GM23338 (cell line): ENCODE results near the gene FAM20C. TPM values are rescaled to one million over a fixed set of nuclear protein-coding genes. Genes with fewer than 3 reads are reported as not detected.

Experiments
- ATAC-seq: fragments of 200-7000 bp; cut with Tn5 transposase; 3 replicates; pipeline ENCODE4 v1.9.1; 2020
- DNase-seq: peaks from one replicate; pipeline ENCODE4 v3.0.0-alpha.2; 2015; ENCODE audit warnings: low spot score
- H2AFZ ChIP-seq: fragments of 200-600 bp; sonication (generic); 2 replicates; pipeline ENCODE4 v1.8.0; 2016; ENCODE audit warnings: antibody characterized with exemption, mild to moderate bottlenecking, moderate library complexity
- H3F3A ChIP-seq: fragments of 200-600 bp; sonication (generic); replicated peaks from 2 replicates; pipeline ENCODE4 v1.8.0; 2017; ENCODE audit warnings: antibody characterized with exemption, mixed run types, low read depth
- H3K27ac ChIP-seq: fragments of 200-600 bp; sonication (generic); 2 replicates; pipeline ENCODE4 v1.6.1; 2016; ENCODE audit warnings: low read depth
- H3K27me3 ChIP-seq: fragments of 200-600 bp; sonication (generic); 2 replicates; pipeline ENCODE4 v1.8.0; 2016; ENCODE audit warnings: mild to moderate bottlenecking, mixed run types, moderate library complexity; ENCODE audit not compliant: insufficient read depth
- H3K36me3 ChIP-seq: fragments of 200-600 bp; sonication (generic); 2 replicates; pipeline ENCODE4 v1.8.0; 2016; ENCODE audit warnings: mild to moderate bottlenecking; ENCODE audit not compliant: insufficient read depth
- H3K4me1 ChIP-seq: fragments of 200-600 bp; sonication (generic); 2 replicates; pipeline ENCODE4 v1.8.0; 2016; ENCODE audit warnings: mild to moderate bottlenecking, moderate library complexity; ENCODE audit not compliant: insufficient read depth
- H3K4me2 ChIP-seq: fragments of 200-600 bp; sonication (generic); 2 replicates; pipeline ENCODE4 v1.7.1; 2017; ENCODE audit warnings: mixed run types
- H3K4me3 ChIP-seq: fragments of 200-600 bp; sonication (generic); 2 replicates; pipeline ENCODE4 v1.6.1; 2016; ENCODE audit warnings: mixed run types
- H3K79me2 ChIP-seq: fragments of 200-600 bp; sonication (generic); replicated peaks from 2 replicates; pipeline ENCODE4 v1.8.0; 2017; ENCODE audit warnings: mild to moderate bottlenecking; ENCODE audit not compliant: insufficient read depth
- H3K9me2 ChIP-seq: fragments of 200-600 bp; sonication (generic); 2 replicates; pipeline ENCODE4 v1.8.0; 2017; ENCODE audit not compliant: insufficient read depth
- H4K20me1 ChIP-seq: fragments of 200-600 bp; sonication (generic); replicated peaks from 2 replicates; pipeline ENCODE4 v1.8.0; 2017; ENCODE audit warnings: mild to moderate bottlenecking; ENCODE audit not compliant: insufficient read depth
- H3K27ac Mint-ChIP-seq: 2 replicates; pipeline ENCODE4 v1.8.0; 2020; ENCODE audit warnings: inconsistent platforms, mild to moderate bottlenecking, moderate library complexity, mixed read lengths
- H3K27me3 Mint-ChIP-seq: 3 replicates; pipeline ENCODE4 v1.8.0; 2022; ENCODE audit warnings: low read depth, mild to moderate bottlenecking, moderate library complexity, mixed read lengths, inconsistent platforms; ENCODE audit not compliant: insufficient read depth, poor library complexity
- H3K36me3 Mint-ChIP-seq: 3 replicates; pipeline ENCODE4 v1.8.0; 2021; ENCODE audit warnings: low read depth, mild to moderate bottlenecking, inconsistent platforms, moderate library complexity, mixed read lengths
- H3K4me1 Mint-ChIP-seq: 3 replicates; pipeline ENCODE4 v1.8.0; 2020; ENCODE audit warnings: mild to moderate bottlenecking, inconsistent platforms, mixed read lengths
- H3K4me3 Mint-ChIP-seq: 3 replicates; pipeline ENCODE4 v1.8.0; 2021; ENCODE audit warnings: moderate library complexity, mild to moderate bottlenecking, inconsistent platforms, mixed read lengths
- H3K9me3 Mint-ChIP-seq: 3 replicates; pipeline ENCODE4 v1.8.0; 2020; ENCODE audit warnings: moderate library complexity, mild to moderate bottlenecking, inconsistent platforms, mixed read lengths
- CREB1 ChIP-seq: fragments of 250-450 bp; sonication (Bioruptor Pico); IDR thresholded peaks from 2 replicates; pipeline ENCODE4 v1.5.0; 2020; ENCODE audit warnings: low read depth, mild to moderate bottlenecking, moderate library complexity
- EZH2 ChIP-seq: fragments of 200-600 bp; sonication (generic); IDR thresholded peaks from one replicate; pipeline ENCODE4 v1.8.0; 2017; ENCODE audit warnings: antibody characterized with exemption, mild to moderate bottlenecking, low read depth; ENCODE audit not compliant: unreplicated experiment
- EZH2phosphoT487 ChIP-seq: fragments of 200-600 bp; sonication (generic); IDR thresholded peaks from one replicate; pipeline ENCODE4 v1.8.1; 2018; ENCODE audit warnings: antibody characterized with exemption; ENCODE audit not compliant: unreplicated experiment
- JUNB ChIP-seq: IDR thresholded peaks from one replicate; pipeline ENCODE4 v1.6.1; 2016; ENCODE audit warnings: antibody characterized with exemption; ENCODE audit not compliant: unreplicated experiment
- NANOG ChIP-seq: IDR thresholded peaks from 2 replicates; pipeline ENCODE4 v1.6.1; 2016; ENCODE audit warnings: antibody characterized with exemption, borderline replicate concordance
- ZNF114 ChIP-seq: fragments of 250-450 bp; sonication (Bioruptor Pico); IDR thresholded peaks from 2 replicates; pipeline ENCODE4 v1.5.0; 2020; ENCODE audit warnings: mild to moderate bottlenecking, moderate library complexity
- ZNF331 ChIP-seq: fragments of 250-450 bp; sonication (Bioruptor Pico); IDR thresholded peaks from 2 replicates; pipeline ENCODE4 v1.5.0; 2020; ENCODE audit warnings: low read depth, mild to moderate bottlenecking, moderate library complexity
- polyA plus RNA-seq: library from polyadenylated mRNA; unstranded; fragments of >200 nt; fragmentation: Nextera tagmentation; extraction: Ambion mirVana; gene quantifications from 2 replicates; pipeline ENCODE4 v1.2.1, GENCODE V29; 2016
- total RNA-seq: library from RNA; depleted of rRNA; stranded (reverse); fragments of >200 nt; shearing (Covaris generic); gene quantifications from 2 replicates; pipeline ENCODE4 v1.2.3, GENCODE V29; 2014
- TF ChIP-seq, protein P1 (sequence below): IDR thresholded peaks from one replicate; pipeline ENCODE4 v1.6.1; 2018; ENCODE audit warnings: antibody characterized with exemption; ENCODE audit not compliant: unreplicated experiment
- TF ChIP-seq, protein P2 (sequence below), 2 experiments: fragments of 200-600 bp in 1 of 2; sonication (generic) in 1 of 2; conservative IDR thresholded peaks; 2 replicates each; pipeline versions ENCODE4 v1.5.1 to v1.6.1; 2016 to 2017; ENCODE audit warnings: antibody characterized with exemption in 2 of 2, low read depth in 2 of 2, mild to moderate bottlenecking in 2 of 2, moderate library complexity in 1 of 2

The FAM20C gene
- total and polyA plus RNA-seq, 2 experiments from 2014 or later: 7.6 to 24.8 TPM

DNA sequence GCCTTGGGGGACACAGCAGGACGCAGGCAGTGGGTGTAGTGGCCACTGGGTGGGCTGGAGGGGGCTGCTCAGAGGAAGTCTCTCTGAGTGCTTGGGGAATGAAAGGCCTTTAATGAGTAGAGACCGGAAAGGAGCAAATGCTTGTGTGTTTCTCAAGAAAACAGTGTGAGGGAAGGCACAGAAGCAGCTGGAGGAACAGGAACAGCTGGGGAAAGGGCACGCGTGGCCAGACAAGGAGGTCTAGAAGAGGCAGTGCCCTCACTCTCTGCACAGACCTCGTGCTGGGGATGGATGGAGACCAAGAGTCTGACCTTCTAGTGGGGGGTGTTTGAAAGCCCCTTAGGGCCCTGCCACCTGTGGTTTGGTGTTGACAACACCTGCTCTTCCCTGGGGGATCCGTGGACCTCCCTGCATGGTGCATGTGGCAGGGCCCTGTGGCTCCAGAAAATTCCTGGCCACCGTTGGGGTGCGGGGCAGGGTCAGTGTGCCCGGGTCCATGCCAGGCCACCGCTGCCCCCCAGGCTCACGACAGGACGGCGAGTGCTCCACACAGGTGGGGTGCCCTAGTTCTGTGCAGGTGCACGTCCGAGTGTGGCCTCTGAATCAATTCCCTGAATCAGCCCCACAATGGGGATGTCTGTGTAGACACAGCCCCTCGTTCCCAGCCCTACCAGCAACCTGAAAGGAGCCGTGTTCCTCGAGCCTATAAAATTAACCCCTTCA, 25.9 kb upstream of the FAM20C start:
- no peaks in the 10 kb centered on the region for H3K9me2 ChIP-seq
- Mint-ChIP-seq H3K4me3 (no peak overlapping the region), H3K4me1 (peaks cover 12% of the 10 kb centered on the region), H3K9me3 (no peaks in the 10 kb centered on the region; the same call in 2 of the 3 replicates), H3K27me3 (peaks cover 5% of the 10 kb centered on the region), H3K27ac (no peak overlapping the region), H3K36me3 (no peaks in the 10 kb centered on the region; the same call in 2 of the 3 replicates)
- H3F3A ChIP-seq: no peaks in the 10 kb centered on the region
- no peak overlapping the region for H3K4me3 ChIP-seq
- H3K4me1 ChIP-seq: no peaks in the 10 kb centered on the region
- no peak overlapping the region for H3K4me2 ChIP-seq
- no peak overlapping the region for H3K27ac ChIP-seq
- no peaks in the 10 kb centered on the region for H3K79me2 ChIP-seq
- H4K20me1 ChIP-seq: no peaks in the 10 kb centered on the region
- DNase-seq (no peak), ATAC-seq (no peak)
- H2AFZ ChIP-seq: no peak overlapping the region
- H3K27me3 ChIP-seq: no peaks in the 10 kb centered on the region
- TF ChIP-seq NANOG (no peak), ZNF114 (CRISPR knock-in tag) (no peak), EZH2 (no peak), JUNB (no peak), EZH2phosphoT487 (no peak), CREB1 (no peak)
- TF ChIP-seq, protein P1, sequence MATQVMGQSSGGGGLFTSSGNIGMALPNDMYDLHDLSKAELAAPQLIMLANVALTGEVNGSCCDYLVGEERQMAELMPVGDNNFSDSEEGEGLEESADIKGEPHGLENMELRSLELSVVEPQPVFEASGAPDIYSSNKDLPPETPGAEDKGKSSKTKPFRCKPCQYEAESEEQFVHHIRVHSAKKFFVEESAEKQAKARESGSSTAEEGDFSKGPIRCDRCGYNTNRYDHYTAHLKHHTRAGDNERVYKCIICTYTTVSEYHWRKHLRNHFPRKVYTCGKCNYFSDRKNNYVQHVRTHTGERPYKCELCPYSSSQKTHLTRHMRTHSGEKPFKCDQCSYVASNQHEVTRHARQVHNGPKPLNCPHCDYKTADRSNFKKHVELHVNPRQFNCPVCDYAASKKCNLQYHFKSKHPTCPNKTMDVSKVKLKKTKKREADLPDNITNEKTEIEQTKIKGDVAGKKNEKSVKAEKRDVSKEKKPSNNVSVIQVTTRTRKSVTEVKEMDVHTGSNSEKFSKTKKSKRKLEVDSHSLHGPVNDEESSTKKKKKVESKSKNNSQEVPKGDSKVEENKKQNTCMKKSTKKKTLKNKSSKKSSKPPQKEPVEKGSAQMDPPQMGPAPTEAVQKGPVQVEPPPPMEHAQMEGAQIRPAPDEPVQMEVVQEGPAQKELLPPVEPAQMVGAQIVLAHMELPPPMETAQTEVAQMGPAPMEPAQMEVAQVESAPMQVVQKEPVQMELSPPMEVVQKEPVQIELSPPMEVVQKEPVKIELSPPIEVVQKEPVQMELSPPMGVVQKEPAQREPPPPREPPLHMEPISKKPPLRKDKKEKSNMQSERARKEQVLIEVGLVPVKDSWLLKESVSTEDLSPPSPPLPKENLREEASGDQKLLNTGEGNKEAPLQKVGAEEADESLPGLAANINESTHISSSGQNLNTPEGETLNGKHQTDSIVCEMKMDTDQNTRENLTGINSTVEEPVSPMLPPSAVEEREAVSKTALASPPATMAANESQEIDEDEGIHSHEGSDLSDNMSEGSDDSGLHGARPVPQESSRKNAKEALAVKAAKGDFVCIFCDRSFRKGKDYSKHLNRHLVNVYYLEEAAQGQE: no peak
- TF ChIP-seq, protein P2, sequence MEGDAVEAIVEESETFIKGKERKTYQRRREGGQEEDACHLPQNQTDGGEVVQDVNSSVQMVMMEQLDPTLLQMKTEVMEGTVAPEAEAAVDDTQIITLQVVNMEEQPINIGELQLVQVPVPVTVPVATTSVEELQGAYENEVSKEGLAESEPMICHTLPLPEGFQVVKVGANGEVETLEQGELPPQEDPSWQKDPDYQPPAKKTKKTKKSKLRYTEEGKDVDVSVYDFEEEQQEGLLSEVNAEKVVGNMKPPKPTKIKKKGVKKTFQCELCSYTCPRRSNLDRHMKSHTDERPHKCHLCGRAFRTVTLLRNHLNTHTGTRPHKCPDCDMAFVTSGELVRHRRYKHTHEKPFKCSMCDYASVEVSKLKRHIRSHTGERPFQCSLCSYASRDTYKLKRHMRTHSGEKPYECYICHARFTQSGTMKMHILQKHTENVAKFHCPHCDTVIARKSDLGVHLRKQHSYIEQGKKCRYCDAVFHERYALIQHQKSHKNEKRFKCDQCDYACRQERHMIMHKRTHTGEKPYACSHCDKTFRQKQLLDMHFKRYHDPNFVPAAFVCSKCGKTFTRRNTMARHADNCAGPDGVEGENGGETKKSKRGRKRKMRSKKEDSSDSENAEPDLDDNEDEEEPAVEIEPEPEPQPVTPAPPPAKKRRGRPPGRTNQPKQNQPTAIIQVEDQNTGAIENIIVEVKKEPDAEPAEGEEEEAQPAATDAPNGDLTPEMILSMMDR (conservative IDR thresholded peaks at IDR 0.05; ENCODE audit: low read depth in 2 of 2): no peak
- no peaks in the 10 kb centered on the region for H3K36me3 ChIP-seq

DNA sequence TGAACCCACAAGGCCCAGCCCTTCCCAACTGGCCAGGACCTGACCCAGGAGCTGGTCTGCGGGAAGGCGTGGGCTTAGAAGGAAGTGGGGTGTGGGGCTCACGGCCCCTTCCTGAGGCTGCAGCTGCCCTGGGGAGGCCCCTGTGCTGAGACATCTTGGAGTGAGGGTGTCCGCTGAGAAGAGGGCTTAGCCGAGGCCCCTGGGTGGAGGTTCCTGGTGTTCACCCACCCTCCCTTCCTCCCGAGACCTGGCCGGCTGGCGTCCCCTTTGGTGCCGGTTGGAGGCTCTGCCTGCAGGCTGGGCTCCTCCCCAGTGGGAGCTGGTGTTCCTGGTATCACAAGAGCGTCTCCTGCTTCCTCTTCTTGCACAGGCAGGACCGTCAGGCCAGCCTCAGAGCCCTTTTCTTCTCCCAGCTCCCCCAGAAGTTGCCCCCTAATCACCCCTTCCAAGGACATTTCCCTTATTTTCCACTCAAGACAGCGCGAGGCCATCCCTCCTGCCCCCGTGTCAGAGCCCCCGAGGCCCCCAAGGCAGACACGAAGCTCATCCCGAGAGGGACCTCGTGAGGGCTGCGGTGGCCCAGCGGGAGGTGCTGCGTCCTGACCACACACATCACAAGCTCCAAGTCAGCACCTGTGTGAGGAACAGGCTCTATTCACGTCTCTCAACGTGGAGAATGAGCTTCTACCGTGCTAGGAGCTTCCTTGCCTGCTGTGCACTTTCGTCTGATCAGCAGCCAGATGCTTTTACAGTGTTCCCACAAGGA, 25.1 kb upstream of the FAM20C start:
- Histone ChIP-seq H3K27ac (no peak overlapping the region), H4K20me1 (no peaks in the 10 kb centered on the region), H3K4me2 (no peak overlapping the region), H3K79me2 (no peaks in the 10 kb centered on the region), H2AFZ (no peak overlapping the region), H3K4me3 (no peak overlapping the region), H3K27me3 (no peaks in the 10 kb centered on the region), H3F3A (no peaks in the 10 kb centered on the region), H3K36me3 (no peaks in the 10 kb centered on the region), H3K9me2 (no peaks in the 10 kb centered on the region), H3K4me1 (no peaks in the 10 kb centered on the region)
- Mint-ChIP-seq H3K27me3 (no peaks in the 10 kb centered on the region), H3K4me1 (peaks cover 7% of the 10 kb centered on the region), H3K36me3 (no peaks in the 10 kb centered on the region; the same call in 2 of the 3 replicates), H3K27ac (no peak overlapping the region), H3K9me3 (no peaks in the 10 kb centered on the region; the same call in 2 of the 3 replicates), H3K4me3 (no peak overlapping the region)
- no peak for DNase-seq
- ATAC-seq: no peak
- TF ChIP-seq EZH2 (no peak), ZNF331 (CRISPR knock-in tag) (no peak)
